ENCODE measurements around the gene EIF2S2.

GRCh38 chr20:34110745-34111641, 1.1 kb downstream of the EIF2S2 start:
- TF ChIP-seq EP300 (IDR thresholded peaks at IDR 0.05) (no peak), POLR2AphosphoS5 (IDR thresholded peaks at IDR 0.05) (peak; percentile 21), CTCF (IDR thresholded peaks at IDR 0.05) (no peak)

Data from gastroesophageal sphincter (tissue), 3 donors.